Measurements from ENCODE around the gene DPH6.
"Not testable (repeated sequence)": the region's sequence is repeated elsewhere in the genome, so short reads cannot be mapped to it uniquely, and the experiment has no call there.

The DPH6 gene

GRCh38 chr15:35437157-35437556 is 108.8 kb downstream of the DPH6 start:
- DNase-seq (ENCODE audit: low read depth): no peak

DNA sequence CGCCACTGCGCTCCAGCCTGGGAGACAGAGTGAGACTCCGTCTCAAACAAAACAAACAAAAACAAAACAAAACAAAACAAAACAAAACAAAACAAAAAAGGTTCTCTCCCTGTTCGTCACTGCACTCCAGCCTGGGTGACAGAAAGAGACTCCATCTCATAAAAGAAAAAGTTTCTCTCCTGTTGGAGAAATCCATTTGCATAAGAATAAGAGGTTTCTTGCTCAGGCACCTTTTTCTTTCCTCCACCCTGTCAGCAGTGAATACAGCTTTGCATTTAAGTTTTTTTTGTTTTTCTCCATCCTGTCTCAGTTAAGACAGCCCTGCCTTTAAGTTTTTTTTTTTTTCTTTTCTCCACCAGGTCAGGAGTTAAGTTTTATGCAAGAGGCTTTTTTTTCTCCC is 109.5 kb downstream of the DPH6 start:
- no peak for DNase-seq (ENCODE audit: low read depth)

DNA sequence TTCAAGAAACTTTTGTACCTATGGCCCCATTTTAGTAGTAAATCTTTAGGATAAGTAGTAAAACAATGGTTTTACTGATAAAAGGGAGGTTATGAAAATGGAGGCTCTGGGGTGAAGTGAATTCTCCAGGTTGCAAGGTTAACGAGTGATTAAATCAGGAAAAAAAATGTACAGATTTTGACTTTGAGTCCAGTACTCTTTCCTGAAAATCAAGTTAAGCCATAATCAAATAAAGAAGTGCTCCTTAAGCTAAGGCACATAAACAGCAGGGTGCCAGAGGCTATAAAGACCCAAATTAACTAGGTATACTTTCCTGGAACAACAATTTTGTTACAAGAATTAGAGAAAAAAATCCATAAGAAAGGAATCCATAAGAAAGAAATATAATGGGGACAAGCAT is 114.7 kb downstream of the DPH6 start:
- DNase-seq (ENCODE audit: low read depth): no peak

DNA sequence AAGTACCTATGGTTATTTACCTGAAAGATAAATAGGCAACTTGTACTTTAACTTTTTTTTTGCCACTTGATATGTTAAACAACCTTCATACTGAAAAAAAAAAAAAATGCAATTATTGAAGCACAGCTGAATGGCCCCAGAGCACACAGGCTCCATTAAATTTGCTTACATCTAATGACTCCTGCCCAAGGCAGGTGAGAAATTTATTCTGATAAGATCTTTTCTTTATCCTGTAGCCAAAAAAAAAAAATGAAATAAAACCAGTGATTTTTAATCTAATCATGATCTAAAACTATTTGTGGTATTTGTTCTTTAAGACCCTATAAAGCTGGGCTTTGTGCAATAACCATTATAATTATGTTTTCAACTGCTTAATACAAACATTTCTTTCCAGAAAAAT is 115.7 kb downstream of the DPH6 start:
- DNase-seq (ENCODE audit: low read depth): no peak

DNA sequence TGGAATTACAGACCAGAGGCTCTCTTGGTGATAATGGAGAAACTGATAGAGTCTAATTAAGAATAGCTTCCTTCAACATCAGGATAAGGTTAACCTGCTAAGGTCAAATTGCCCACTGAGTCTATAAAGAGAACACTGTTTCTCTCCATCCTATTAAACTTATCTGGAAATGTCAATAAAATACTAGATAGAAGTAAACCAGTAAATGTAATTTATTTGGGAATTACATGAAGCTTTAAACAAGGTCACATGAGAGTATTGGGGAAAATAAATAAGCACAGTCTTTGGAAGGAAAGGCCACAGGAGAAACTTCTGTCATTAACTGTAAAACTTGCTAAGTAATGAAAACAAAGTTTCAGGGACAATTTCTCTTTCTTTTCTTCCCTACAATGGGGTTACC is 118.5 kb downstream of the DPH6 start:
- no peak for DNase-seq (ENCODE audit: low read depth)

GRCh38 chr15:35427091-35427490 is 118.9 kb downstream of the DPH6 start:
- no peak for DNase-seq (ENCODE audit: low read depth)

GRCh38 chr15:35410775-35411174 is 135.2 kb downstream of the DPH6 start:
- no peak for DNase-seq (ENCODE audit: low read depth)

DNA sequence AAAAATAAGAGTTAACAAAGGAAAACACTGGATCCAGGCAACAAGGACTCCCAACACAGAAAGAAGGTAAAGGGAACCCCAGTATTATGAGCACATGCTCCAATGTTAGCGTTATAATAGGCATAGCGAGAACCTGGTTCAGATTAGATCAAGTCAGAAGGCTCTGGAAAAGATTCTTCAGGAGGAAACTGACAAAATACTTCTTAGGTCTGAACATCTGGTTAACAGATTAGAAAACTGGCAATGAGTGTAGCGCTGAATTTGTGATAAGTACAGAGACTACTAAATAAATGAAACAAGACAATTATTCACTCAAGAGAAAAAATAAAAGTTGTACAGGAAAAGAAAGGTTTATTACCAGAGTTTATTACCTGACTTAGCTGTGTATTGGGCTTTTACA is 146.1 kb downstream of the DPH6 start:
- no peak for DNase-seq (ENCODE audit: low read depth)

DNA sequence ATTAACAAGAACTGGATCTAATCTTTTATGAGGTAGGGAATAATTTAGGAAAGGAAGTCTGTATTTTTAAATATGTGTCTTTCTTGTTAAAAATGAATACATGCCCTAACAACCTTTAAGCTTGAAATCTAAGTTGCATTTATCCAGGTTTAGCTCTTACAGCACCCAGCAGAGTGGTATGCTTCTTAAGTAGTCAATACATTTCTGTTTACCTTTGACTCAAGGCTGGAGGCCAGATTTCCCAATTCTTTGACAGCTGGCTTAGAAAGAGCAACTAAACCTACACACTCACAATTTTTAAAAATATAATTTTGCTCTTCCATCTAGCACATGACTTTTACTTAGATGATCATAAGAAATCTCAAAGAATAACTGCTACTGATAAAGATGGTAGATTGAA is 148.9 kb downstream of the DPH6 start:
- no peak for DNase-seq (ENCODE audit: low read depth)

DNA sequence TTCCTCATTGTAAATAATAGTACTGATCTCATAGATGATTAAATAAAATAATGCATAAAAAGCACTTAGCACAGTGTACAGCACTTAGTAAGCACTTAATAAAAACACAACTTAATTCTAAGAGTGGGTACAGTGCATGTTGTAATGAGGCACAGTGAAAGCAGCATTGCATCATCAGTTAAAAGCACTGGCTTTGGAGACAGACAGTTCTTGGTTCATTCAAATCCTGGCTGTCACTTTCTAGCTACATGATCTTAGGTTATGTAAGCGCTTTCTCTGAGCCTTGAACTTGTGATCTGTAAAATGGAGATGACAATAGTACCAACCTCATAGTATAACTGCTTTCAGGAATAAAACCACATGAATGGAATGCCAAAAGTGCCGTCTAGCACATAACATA is 151.5 kb downstream of the DPH6 start:
- no peak for DNase-seq (ENCODE audit: low read depth)

- DNase-seq (ENCODE audit: low read depth): no peak
Observed at GRCh38 chr15:35393398-35393797, 152.6 kb downstream of the DPH6 start.

DNA sequence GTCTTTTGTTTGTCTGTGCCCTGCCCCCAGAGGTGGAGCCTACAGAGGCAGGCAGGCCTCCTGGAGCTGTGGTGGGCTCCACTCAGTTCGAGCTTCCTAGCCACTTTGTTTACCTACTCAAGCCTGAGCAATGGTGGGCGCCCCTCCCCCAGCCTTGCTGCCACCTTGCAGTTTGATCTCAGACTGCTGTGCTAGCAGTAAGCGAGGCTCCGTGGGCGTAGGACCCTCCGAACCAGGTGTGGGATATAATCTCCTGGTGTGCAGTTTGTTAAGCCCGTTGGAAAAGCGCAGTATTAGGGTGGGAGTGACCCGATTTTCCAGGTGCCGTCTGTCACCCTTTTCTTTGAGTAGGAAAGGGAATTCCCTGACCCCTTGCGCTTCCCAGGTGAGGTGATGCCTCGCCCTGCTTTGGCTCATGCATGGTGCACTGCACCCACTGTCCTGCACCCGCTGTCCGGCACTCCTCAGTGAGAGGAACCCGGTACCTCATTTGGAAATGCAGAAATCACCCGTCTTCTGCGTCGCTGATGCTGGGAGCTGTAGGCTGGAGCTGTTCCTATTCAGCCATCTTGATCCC is 154.5 kb downstream of the DPH6 start:
- not testable (repeated sequence) for DNase-seq (ENCODE audit: low read depth)

GRCh38 chr15:35383506-35383905 is 162.5 kb downstream of the DPH6 start:
- no peak for DNase-seq (ENCODE audit: low read depth)

GRCh38 chr15:35381328-35381727 is 164.6 kb downstream of the DPH6 start:
- DNase-seq (ENCODE audit: low read depth): no peak

DNA sequence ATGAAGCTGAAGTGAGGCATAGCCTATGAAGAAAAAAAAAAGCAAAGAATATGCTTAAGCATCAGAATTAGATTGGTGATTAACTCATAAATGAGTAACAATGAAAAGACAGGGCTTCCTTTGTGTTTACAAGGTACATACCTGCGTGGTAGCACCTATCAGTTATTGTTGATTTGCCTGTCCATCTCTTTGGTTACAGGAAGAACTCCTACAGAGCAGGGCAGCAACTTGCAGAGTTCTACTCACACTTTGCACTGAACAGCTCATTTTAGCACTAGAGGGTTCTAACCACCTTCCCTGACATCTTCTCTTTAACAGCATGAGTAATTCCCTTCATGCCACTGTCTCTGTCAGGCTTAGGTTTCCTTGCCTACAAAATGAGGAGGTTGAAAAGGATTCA is 166.0 kb downstream of the DPH6 start:
- no peak for DNase-seq (ENCODE audit: low read depth)

DNA sequence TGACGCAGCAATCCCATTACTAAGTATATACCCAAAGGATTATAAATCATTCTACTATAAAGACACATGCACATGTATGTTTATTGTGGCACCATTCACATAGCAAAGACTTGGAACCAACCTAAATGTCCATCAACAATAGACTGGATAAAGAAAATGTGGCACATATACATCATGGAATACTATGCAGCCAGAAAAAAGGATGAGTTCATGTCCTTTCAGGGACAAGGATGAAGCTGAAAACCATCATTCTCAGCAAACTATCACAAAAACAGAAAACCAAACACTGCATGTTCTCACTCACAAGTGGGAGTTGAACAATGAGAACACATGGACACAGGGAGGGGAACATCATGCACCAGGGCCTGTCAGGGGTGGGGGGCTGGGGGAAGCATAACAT is 167.5 kb downstream of the DPH6 start:
- DNase-seq (ENCODE audit: low read depth): not testable (repeated sequence)

GRCh38 chr15:35376707-35377106 is 169.3 kb downstream of the DPH6 start:
- no peak for DNase-seq (ENCODE audit: low read depth)

DNA sequence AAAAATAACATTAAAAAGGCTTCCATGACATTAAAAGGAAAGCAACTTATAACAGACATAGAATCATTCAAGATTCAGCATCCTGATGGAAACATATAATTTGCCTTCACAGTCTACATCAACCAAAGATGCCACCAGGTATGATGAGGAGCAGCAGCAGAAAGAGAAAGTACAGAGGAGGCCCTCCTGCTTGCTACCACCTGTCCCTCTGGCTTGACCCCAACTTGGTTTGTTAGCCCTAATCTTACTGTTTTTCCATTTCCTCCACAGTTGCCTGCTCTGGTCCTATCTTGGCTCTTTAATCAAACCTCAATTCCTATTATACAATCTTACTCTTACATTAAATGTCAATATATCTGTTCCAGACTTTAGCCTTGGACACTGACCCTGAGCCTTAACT is 171.3 kb downstream of the DPH6 start:
- no peak for DNase-seq (ENCODE audit: low read depth)

- DNase-seq (ENCODE audit: low read depth): no peak
Observed at GRCh38 chr15:35362195-35362829, 183.7 kb downstream of the DPH6 start.

GRCh38 chr15:35358824-35359223 is 187.1 kb downstream of the DPH6 start:
- no peak for DNase-seq (ENCODE audit: low read depth)

- no peak for DNase-seq (ENCODE audit: low read depth)
Observed at GRCh38 chr15:35351059-35351458, 194.9 kb downstream of the DPH6 start.

- no peak for DNase-seq (ENCODE audit: low read depth)
Observed at GRCh38 chr15:35349916-35350315, 196.0 kb downstream of the DPH6 start.

GRCh38 chr15:35330916-35331315 is 215.0 kb downstream of the DPH6 start:
- DNase-seq (ENCODE audit: low read depth): no peak

GRCh38 chr15:35330048-35330695 is 215.8 kb downstream of the DPH6 start:
- no peak for DNase-seq (ENCODE audit: low read depth)

Data from T follicular helper cell (primary cell).